Effector memory CD4-positive, alpha-beta T cell (primary cell): Measurements from ENCODE around the gene BLID.

Experiments used
- DNase-seq, 3 donors: peaks; one replicate each; pipeline ENCODE4 v3.0.0-alpha.2; 2020
- H3K27ac ChIP-seq: 2 replicates; pipeline ENCODE4 v1.7.0; 2013; ENCODE audit warnings: mild to moderate bottlenecking, low read length, moderate library complexity; ENCODE audit not compliant: insufficient read depth, poor library complexity, severe bottlenecking
- H3K27me3 ChIP-seq: replicated peaks from 2 replicates; pipeline ENCODE4 v1.7.0; 2013; ENCODE audit warnings: mild to moderate bottlenecking, low read length; ENCODE audit not compliant: insufficient read depth, control insufficient read depth, poor library complexity, severe bottlenecking
- H3K36me3 ChIP-seq: 2 replicates; pipeline ENCODE4 v1.7.0; 2013; ENCODE audit warnings: mild to moderate bottlenecking, low read length, moderate library complexity; ENCODE audit not compliant: control insufficient read depth, insufficient read depth
- H3K4me1 ChIP-seq: 2 replicates; pipeline ENCODE4 v1.7.0; 2013; ENCODE audit warnings: low read length, mild to moderate bottlenecking; ENCODE audit not compliant: control insufficient read depth, insufficient read depth, poor library complexity, severe bottlenecking
- H3K4me3 ChIP-seq: 2 replicates; pipeline ENCODE4 v1.7.0; 2013; ENCODE audit warnings: low read length, low read depth, mild to moderate bottlenecking; ENCODE audit not compliant: insufficient read depth, poor library complexity, severe bottlenecking
- H3K9me3 ChIP-seq: 2 replicates; pipeline ENCODE4 v1.7.0; 2013; ENCODE audit warnings: mild to moderate bottlenecking, low read length, moderate library complexity; ENCODE audit not compliant: control insufficient read depth

Gene BLID

DNA sequence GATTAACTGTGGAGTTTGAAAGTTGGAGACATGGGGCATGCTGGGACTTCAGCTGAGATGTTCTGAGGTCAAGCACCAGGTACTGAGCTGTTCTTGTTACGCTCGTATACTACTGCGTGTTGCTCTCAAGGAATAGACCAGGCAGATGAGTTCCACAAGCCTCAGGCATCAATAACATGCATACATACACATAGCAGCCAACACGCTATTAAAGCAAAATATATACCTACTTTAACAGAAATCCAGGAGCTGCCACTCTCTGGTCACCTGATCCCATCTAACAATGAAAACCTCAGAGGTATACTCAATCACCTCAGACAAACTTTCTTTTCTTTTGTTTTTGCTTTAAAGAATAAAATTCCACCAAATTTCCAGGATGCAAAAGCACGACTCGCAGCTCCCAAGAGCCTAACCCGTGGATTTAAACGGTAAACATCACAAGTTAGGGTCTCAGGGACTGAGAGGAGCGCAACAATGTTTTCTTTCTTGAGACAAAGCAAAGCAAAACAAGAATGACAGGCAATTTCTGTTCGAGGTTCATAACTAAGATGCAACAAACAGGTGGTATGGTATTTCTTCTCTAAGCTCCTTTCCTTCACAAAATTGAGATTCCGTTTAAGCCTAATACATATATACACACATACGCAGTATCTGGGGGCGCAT is 16.5 kb downstream of the BLID start:
- H3K4me3 ChIP-seq = no peak overlapping the region
- no peaks in the 10 kb centered on the region for H3K9me3 ChIP-seq
- DNase-seq = no peak
- H3K4me1 ChIP-seq = no peaks in the 10 kb centered on the region
- no peaks in the 10 kb centered on the region for H3K27me3 ChIP-seq
- no peak overlapping the region for H3K27ac ChIP-seq
- no peaks in the 10 kb centered on the region for H3K36me3 ChIP-seq

DNA sequence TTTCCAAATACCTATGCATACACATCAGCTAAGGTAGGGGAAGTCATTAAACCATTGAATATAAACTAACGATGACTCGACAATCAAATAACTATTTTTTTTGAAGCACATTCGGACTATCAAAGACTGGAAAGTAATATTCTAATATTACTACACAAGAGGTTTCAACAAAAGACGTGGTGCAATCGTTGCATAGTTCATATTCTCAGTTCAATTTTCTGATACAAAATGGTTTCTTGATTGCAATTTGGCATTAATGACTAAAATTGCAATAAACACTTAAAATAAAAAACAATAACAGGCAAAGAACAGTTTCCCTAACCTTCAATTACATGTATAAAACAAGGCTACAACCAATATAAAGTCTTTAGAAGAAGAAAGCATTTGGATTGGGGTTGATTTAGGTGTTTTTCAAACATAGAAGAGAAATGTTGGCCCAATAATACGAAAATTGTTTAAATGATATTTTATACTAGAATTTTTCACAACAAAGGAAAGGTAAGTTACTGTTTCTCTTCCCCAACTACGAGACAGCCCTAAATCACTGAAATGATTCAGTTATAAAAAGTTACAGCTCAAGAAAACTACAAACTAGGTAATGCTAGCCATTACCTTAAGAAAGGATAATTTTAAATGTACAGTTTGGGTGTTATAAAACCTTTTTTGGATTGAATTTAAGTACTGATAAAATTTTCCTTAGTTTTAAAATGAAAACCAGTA is 17.6 kb downstream of the BLID start:
- Histone ChIP-seq H3K4me3 (no peak overlapping the region), H3K9me3 (no peaks in the 10 kb centered on the region), H3K27me3 (no peaks in the 10 kb centered on the region), H3K27ac (no peak overlapping the region), H3K4me1 (no peaks in the 10 kb centered on the region), H3K36me3 (no peaks in the 10 kb centered on the region)
- no peak for DNase-seq

DNA sequence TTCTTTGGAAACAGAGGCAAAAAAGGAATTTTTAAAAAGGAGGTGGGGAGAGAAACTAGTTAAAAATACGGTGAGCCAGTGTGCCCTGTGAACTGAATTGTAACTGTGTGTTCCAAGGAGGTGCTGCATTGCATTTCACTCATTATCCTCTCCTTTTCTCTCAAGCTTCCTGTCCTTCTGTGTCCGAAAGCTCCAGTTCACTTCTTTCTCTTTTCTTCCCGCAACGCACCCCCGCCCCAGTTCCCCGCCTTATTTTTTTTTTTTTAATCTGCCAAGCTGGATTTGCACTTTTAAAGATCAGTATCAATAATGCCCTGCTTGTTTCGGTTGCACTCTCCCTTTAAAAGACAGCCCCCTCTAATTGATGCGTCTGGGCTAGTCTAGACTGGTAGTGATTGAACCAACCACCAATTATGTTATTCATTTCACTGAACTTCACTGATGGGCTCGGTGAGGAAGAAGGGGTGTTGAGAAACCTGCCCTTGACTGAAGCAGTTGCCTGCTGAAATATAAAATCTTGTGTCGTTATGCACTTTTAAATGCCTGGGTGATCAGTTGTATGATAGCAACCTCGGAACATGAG is 18.5 kb downstream of the BLID start:
- no peak for DNase-seq
- no peaks in the 10 kb centered on the region for H3K9me3 ChIP-seq
- no peaks in the 10 kb centered on the region for H3K4me1 ChIP-seq
- no peaks in the 10 kb centered on the region for H3K27me3 ChIP-seq
- no peak overlapping the region for H3K27ac ChIP-seq
- no peaks in the 10 kb centered on the region for H3K36me3 ChIP-seq
- H3K4me3 ChIP-seq = no peak overlapping the region

DNA sequence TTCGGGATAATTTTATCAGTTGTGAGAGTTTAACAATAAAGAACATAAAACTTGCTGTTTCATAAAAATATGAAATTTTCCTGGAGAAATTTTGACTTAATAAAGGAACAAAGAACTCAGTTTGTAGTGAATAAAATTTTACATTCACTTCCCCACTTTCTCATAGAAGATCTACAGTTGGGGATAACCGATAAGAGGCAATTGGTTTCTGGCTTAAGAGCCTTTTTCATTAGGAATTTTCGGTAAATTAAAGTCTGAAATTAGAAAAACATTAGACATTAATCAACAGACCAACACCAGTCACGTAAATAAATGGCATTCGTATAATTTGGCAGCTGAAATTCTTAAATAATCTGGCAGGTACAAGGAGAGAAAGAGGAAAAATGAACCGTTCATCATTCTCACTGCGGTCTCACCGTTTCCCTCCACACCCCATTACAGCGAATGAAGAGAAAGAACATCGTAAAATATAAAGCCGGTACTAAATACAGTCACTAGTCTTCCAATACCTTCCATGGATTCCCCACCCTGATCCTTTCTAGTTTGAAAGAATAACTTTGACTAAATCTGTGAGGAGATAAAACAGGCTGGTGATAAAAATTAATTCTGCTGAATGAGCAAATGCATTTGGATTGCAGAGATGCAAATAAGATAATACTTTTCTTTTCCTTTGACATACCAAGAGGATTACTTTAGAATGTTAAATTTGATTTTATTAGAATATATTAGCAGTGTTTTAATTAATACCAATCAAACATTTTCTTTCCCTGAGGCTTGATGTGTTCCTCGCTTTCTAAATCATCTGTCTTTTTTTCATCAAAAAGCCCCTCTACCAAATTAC is 19.5 kb downstream of the BLID start:
- no peak for DNase-seq
- H3K27ac ChIP-seq = no peak overlapping the region
- no peaks in the 10 kb centered on the region for H3K9me3 ChIP-seq
- H3K36me3 ChIP-seq = no peaks in the 10 kb centered on the region
- no peaks in the 10 kb centered on the region for H3K4me1 ChIP-seq
- no peaks in the 10 kb centered on the region for H3K27me3 ChIP-seq
- no peak overlapping the region for H3K4me3 ChIP-seq

DNA sequence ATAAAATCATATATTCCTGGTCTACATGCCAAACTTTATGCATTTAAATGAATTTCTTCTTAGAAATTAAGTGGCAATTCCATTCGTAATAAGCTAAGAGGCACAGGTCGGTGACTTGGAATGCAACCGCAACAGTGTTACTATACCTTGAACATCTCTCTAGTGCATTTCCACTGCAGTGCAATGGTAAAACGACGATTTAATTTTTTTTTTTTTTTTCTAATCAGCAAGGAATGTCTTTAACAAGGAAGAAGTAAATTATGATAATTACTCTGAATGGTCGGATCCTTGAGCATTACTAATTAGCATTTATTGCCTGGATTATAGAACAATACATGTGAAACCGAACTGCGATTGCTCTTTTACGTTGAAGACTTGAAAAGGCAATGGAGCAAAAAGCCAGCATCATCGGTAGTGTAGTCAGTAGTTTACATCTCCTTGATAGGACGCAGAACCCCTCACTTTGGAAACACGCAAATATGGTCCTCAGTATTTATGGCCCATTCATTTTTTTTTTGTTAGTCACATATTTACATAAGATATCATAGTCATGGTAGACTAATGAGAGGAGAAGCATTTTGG is 20.2 kb downstream of the BLID start:
- Histone ChIP-seq H3K27ac (no peak overlapping the region), H3K4me3 (no peak overlapping the region), H3K36me3 (no peaks in the 10 kb centered on the region), H3K9me3 (no peaks in the 10 kb centered on the region), H3K27me3 (no peaks in the 10 kb centered on the region), H3K4me1 (no peaks in the 10 kb centered on the region)
- DNase-seq = no peak

DNA sequence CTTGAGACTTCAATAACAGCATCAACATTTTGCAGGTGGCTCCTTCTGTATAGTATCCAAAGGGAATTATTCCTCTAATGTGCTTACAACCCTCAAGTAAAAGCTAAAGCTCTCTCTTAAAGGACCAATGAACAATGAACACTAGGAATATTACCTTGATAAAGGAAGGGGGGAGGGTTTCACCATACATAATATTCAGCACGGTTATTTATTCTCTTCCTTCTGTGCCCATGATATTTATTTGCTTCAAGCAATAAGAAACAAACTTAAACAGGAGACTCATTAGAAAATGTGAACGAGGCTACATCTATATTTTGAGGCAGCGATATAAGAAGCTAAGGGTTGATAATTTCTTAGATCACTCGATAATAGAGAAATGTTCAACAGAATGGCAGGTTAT is 21.2 kb downstream of the BLID start:
- Histone ChIP-seq H3K9me3 (no peaks in the 10 kb centered on the region), H3K36me3 (no peaks in the 10 kb centered on the region), H3K4me1 (no peaks in the 10 kb centered on the region), H3K27ac (no peak overlapping the region), H3K27me3 (no peaks in the 10 kb centered on the region), H3K4me3 (no peak overlapping the region)
- no peak for DNase-seq

DNA sequence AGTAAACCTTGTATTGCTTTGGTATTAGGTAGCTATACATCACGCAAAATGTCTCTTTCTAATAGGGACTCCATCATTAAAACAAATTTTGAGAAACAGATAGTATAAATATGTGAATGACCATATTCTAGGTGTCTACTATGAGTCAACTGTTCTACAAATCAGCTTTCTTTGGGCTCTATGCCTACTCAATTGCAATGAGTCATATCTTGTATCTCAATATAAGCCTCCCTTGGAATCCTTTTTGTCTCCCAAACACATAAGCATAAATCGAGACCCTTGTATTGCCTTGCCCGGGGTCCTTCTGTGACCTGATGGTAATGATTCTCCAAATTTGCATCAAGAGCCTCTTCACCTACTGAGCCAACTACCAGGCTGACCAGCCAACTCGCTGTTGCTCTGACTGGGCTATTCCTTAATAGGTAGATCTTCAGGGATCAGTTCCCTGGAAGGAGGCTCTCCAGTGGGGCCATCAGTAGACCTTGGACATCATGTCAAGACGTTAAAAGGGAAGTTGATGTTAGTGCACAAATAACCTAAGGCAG is 22.2 kb downstream of the BLID start:
- Histone ChIP-seq H3K4me3 (no peak overlapping the region), H3K27me3 (no peaks in the 10 kb centered on the region), H3K4me1 (no peaks in the 10 kb centered on the region), H3K27ac (no peak overlapping the region), H3K9me3 (no peaks in the 10 kb centered on the region), H3K36me3 (no peaks in the 10 kb centered on the region)
- no peak for DNase-seq

DNA sequence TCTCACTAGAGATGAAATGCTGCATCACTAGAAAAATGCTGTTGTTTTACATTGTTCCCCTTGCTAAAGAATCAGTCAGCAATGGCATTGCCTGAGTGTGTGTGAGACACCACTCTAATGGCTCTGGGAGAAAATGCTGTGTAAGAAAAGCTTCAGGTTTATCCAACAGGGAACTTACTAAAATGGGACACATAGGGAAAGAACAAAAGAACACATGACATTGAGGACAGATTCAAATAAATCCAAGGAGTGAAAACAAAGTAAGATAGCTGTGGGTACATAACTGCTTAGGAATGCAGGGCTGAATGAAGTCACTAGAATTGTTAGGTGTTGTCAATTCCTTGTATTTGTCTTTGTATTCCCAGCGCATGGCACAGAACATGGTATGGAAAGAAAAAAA is 24.2 kb downstream of the BLID start:
- no peaks in the 10 kb centered on the region for H3K36me3 ChIP-seq
- no peak overlapping the region for H3K27ac ChIP-seq
- no peak overlapping the region for H3K4me3 ChIP-seq
- no peaks in the 10 kb centered on the region for H3K4me1 ChIP-seq
- DNase-seq = no peak
- no peaks in the 10 kb centered on the region for H3K9me3 ChIP-seq
- H3K27me3 ChIP-seq = no peaks in the 10 kb centered on the region

DNA sequence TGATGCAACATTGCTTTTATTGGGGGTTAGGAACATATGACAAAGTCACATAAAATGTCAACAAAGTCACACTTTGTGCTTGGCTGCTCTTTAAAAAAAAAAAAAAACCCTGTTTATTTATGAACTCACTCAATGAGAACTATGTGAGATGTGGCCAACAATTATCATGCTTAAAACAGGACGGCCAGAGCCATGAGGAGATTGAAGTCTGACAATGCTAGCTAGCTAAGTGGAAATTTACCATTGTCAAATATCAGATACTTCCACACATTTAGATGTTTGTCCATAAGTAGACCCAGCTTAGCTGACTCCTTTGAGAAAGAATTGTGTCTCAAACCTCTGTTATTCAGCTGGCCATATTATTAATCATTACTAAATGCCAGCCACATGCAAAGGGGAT is 26.9 kb downstream of the BLID start:
- Histone ChIP-seq H3K4me3 (no peak overlapping the region), H3K27ac (no peak overlapping the region), H3K9me3 (no peaks in the 10 kb centered on the region), H3K36me3 (no peaks in the 10 kb centered on the region), H3K4me1 (no peaks in the 10 kb centered on the region), H3K27me3 (no peaks in the 10 kb centered on the region)
- DNase-seq = no peak
